Daoy (cell line): ENCODE measurements around the gene ATG2A. TPM values are rescaled to one million over a fixed set of nuclear protein-coding genes. Genes with fewer than 3 reads are reported as not detected.
A peak's percentile ranks its signal among the peaks of the same experiment; 100 is the strongest.

Experiments used
- DNase-seq: peaks from one replicate; pipeline ENCODE4 v3.0.0-alpha.2; 2015; ENCODE audit warnings: low read depth
- total RNA-seq: library from RNA; depleted of rRNA; stranded (reverse); fragments of >200 nt; shearing (Covaris generic); gene quantifications from 2 replicates; pipeline ENCODE4 v1.2.3, GENCODE V29; 2014

ATG2A gene
- total RNA-seq, 1 experiment from 2014 or later: 8.2 TPM

GRCh38 chr11:64870176-64870892, 46.7 kb downstream of the ATG2A start:
- peak; percentile 48 for DNase-seq

- DNase-seq: peak; percentile 39
Observed at GRCh38 chr11:64869571-64870175, 47.3 kb downstream of the ATG2A start.

- peak; percentile 93 for DNase-seq
Observed at GRCh38 chr11:64868904-64869570, 48.0 kb downstream of the ATG2A start.

GRCh38 chr11:64867748-64868462, 49.1 kb downstream of the ATG2A start:
- no peak for DNase-seq

- DNase-seq: no peak
Observed at GRCh38 chr11:64866173-64866491, 50.9 kb downstream of the ATG2A start.

- DNase-seq: no peak
Observed at GRCh38 chr11:64865286-64866172, 51.5 kb downstream of the ATG2A start.

GRCh38 chr11:64864473-64865285, 52.3 kb downstream of the ATG2A start:
- peak; percentile 88 for DNase-seq

GRCh38 chr11:64864135-64864472, 52.9 kb downstream of the ATG2A start:
- DNase-seq: no peak

- DNase-seq: no peak
Observed at GRCh38 chr11:64863391-64864060, 53.5 kb downstream of the ATG2A start.

- DNase-seq: no peak
Observed at GRCh38 chr11:64862987-64863390, 54.0 kb downstream of the ATG2A start.

- no peak for DNase-seq
Observed at GRCh38 chr11:64861227-64861975, 55.6 kb downstream of the ATG2A start.

- DNase-seq: no peak
Observed at GRCh38 chr11:64859542-64860414, 57.2 kb downstream of the ATG2A start.

- no peak for DNase-seq
Observed at GRCh38 chr11:64858467-64859263, 58.3 kb downstream of the ATG2A start.

GRCh38 chr11:64857485-64857884, 59.5 kb downstream of the ATG2A start:
- no peak for DNase-seq

- peak; percentile 98 for DNase-seq
Observed at GRCh38 chr11:64856382-64857227, 60.4 kb downstream of the ATG2A start.

- DNase-seq: peak; percentile 38
Observed at GRCh38 chr11:64855596-64856304, 61.3 kb downstream of the ATG2A start.
